Lung microvascular endothelial cell (primary cell): ENCODE data around the gene NR2C2AP. TPM values are rescaled to one million over a fixed set of nuclear protein-coding genes. Genes with fewer than 3 reads are reported as not detected.
"Not testable (repeated sequence)": the region's sequence is repeated elsewhere in the genome, so short reads cannot be mapped to it uniquely, and the experiment has no call there.

Source experiments
- DNase-seq, 2 donors: peaks; one replicate each; pipeline versions ENCODE4 v3.0.0 to v3.0.0-alpha.2; 2010; ENCODE audit warnings: low read depth in 2 of 2
- total RNA-seq: library from RNA; depleted of rRNA; stranded (reverse); fragments of >200 nt; gene quantifications from 2 replicates; pipeline ENCODE4 v1.2.1, GENCODE V29; 2014

NR2C2AP gene, protein sequence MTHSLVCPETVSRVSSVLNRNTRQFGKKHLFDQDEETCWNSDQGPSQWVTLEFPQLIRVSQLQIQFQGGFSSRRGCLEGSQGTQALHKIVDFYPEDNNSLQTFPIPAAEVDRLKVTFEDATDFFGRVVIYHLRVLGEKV
- 5.2 and 8.5 TPM in 2 replicates for total RNA-seq

GRCh38 chr19:19203012-19203856 is at the start of gene NR2C2AP:
NR2C2AP (minus strand) TSS chr19:19203414; CDS start chr19:19203060, 354 bp downstream.
- peak; percentile 90 to 93 for DNase-seq

DNA sequence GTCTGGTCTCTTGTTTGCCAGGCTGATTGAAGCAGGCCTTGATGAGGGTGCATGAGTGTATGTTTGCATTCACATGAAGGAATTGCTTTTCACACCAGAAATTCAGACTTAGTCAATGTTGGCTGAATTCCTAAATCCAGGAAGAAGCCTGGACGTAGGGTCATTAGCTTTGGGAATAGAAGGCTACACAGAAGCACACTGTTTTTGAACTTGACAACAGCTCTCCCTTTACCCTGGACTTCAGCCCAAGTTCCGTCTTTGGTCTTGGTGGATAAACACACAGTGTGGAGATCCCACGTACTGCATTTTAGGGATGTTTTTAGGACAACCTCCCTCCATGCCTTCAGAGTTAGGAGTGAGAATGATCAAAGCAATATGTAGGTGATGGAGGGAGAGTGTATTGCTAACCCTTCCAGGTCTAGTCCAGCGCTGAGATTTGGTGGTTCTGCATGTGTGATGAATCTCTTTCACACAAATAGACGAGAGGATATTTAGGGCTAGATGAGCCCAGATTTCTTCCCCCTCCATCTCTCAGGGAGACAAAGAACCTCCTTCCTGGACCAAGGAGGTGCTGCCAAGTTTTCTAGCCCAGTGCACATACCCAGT is 47.1 kb upstream of the NR2C2AP start:
- no peak for DNase-seq

- DNase-seq = no peak
Observed at GRCh38 chr19:19240476-19240875, 37.3 kb upstream of the NR2C2AP start.

DNA sequence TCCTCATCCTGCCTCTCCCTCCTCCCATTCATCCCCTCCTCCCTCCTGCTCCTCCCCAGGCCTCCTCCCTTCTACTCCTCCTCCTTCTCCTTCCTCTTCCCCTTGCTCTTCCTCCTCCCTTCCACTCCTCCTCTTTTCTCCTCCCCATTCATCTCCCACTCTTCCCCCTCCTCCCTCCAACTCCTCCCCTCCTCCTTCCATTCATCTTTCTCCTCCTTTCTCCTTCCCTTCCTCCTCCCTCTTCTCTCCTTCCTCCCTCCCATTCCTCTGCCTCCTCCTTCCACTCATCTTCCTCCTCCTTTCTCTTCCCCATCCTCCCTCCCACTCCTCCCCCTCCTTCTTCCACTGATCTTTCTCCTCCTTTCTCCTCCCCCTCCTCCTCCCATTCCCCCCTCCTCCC is 36.5 kb upstream of the NR2C2AP start:
- no peak for DNase-seq

DNA sequence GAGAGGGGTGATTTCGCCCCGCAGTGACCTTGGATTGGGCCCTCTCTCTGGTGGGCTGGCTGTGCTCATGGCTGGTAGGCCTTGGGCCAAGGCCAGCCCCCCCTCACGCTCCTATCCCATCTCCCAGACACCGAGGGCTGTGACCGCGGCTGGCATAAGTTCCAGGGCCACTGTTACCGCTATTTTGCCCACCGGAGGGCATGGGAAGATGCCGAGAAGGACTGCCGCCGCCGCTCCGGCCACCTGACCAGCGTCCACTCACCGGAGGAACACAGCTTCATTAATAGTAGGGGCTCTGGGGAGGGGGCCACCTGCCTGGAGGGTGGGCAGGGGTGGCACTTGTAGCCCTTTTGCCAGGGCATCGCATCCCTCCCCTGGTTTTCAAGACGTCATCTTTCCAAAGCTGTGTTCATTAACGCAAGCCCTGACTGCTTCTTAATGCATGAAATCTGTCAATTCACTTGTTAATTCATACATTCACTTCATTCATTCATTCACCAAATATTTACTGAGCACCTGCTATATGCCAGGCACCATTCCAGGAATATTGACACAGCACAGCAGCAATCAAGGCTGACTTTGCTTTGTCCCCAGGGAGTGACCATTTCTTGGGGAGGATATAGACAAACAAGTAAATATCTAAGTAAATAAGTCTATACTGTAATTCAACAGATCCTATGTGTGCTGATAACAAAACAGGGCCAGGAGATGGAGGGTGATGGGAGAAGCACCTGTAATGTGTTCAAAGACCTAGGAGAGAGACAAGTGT is 35.1 kb upstream of the NR2C2AP start:
- DNase-seq = no peak

DNA sequence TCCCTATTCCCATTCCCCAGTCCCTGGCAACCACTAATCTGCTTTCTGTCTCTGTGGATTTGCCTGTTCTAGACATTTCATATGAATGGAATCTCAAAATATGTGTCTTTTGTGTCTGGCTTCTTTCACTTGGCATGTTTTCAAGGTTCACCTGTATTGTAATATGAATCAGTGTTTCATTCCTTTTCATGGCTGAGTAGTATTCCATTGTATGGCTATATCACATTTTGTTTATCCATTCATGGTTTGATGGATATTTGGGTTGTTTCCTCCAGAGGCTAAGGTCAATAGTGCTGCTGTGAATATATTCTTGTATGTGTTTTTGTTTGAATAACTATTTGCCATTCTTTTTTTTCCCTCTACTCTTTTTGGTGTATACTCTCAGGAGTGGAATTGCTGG is 33.0 kb upstream of the NR2C2AP start:
- DNase-seq = no peak

GRCh38 chr19:19234220-19234816 is 31.1 kb upstream of the NR2C2AP start:
- DNase-seq = no peak

GRCh38 chr19:19232261-19232721 is 29.1 kb upstream of the NR2C2AP start:
- DNase-seq = no peak

DNA sequence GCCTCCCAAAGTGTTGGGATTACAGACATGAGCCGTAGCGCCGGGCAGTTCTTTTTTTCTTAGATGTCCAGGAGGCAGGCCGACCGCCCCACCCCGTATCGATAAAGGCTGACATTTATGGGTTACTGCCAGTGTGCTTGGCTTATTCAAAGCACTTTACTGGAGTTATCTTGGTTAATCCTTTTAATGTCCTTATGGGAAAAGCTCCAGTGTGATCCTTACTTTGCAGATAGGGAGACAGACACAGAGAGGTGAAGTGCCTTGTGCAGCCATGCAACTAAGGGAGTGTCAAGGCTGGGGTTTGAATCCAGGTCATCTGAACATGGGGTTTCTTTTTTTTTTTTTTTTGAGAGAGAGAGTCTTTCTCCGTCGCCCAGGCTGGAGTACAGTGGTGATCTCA is 27.8 kb upstream of the NR2C2AP start:
- DNase-seq = no peak

DNA sequence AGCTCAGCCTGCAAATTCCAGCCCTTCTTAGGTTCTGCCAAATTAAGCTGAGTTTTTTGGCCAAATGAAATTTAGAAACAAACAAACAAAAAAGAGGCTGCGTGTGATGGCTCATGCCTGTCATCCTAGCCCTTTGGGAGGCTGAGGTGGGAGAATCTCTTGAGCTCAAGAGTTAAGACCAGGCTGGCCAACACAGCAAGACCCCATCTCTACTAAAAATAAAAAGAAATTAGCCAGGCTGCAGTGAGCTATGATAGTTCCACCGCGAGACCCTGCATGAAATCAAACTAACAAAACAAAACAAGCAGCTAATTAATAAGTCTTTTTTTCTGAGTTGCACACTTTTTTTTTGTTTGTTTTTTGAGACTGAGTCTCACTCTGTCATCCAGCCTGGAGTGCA is 26.5 kb upstream of the NR2C2AP start:
- DNase-seq = no peak

DNA sequence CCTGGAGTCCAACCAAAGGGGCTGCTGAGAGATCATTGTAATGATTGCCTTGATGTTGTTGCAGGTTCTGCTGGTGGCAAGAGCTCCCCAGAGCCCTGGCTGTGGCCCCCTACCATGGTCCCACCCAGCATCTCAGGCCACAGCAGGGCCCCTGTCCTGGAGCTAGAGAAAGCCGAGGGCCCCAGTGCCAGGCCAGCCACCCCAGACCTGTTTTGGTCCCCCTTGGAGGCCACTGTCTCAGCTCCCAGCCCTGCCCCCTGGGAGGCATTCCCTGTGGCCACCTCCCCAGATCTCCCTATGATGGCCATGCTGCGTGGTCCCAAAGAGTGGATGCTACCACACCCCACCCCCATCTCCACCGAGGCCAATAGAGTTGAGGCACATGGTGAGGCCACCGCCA is 24.0 kb upstream of the NR2C2AP start:
- no peak for DNase-seq

GRCh38 chr19:19226663-19227062 is 23.4 kb upstream of the NR2C2AP start:
- no peak for DNase-seq

DNA sequence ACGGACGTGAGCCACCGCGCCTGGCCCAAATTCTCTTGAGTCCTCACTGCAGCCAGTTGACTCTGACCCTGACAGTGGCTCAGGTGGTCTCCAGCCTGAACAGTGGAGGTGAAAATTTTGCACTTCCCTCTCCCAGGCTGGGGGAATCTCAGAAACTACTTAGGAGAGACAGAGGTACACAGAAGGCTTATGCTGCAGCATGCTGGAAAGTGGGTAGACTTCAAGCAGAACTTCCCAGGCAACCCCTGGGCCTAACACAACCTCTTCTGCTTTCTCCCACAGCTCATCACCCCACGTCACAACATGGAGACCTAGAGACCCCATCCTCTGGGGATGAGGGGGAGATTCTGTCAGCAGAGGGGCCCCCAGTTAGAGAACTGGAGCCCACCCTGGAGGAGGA is 23.0 kb upstream of the NR2C2AP start:
- no peak for DNase-seq

DNA sequence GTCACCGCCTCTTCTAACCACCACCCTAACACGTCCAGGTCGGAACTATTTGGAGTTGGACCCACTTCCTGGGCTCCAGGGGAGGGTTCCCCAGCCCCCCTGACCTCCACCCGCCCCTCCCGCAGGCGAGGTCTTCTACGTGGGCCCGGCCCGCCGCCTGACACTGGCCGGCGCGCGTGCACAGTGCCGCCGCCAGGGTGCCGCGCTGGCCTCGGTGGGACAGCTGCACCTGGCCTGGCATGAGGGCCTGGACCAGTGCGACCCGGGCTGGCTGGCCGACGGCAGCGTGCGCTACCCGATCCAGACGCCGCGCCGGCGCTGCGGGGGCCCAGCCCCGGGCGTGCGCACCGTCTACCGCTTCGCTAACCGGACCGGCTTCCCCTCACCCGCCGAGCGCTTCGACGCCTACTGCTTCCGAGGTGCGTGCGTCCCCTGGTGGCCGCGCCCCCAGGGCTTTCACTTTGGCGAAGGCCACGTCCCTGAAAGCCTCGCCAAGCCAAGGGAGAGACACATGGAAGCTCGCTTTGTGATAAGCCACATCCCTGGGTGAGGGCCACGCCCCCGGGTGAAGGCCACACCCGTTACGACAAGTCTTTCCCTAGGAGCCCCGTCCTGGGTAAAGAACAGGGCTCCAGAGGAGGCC is 21.8 kb upstream of the NR2C2AP start:
- peak; percentile 51 to 54 for DNase-seq

DNA sequence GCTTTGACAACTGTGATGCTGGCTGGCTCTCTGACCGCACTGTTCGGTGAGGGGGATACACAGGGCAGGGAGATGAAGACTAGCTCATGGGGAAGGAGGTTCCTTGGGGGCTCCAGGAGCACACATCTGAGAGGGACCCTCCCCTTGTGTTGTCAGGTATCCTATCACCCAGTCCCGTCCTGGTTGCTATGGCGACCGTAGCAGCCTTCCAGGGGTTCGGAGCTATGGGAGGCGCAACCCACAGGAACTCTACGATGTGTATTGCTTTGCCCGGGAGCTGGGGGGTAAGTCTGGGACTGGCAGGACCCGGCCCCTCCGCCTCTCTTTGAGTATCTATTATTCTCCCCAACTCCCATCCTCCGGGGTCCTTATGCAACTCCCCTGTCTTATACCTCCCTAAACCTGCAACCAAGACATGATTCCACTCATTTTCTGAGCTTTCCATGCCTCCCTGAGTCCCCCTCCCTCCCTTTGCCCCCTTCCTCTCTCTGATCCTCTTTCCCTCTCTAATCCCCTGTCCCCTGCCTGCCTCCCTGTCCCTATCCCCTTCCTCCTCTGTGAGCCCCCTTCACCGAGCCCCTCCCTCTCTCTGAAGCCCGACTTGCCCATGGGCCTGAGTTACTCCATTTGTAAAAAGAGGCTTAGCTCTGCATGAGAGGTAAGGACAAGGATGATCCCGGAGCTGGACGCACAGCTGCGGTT is 21.1 kb upstream of the NR2C2AP start:
- DNase-seq = no peak

- DNase-seq = no peak
Observed at GRCh38 chr19:19223636-19224035, 20.4 kb upstream of the NR2C2AP start.

- no peak for DNase-seq
Observed at GRCh38 chr19:19223060-19223459, 19.8 kb upstream of the NR2C2AP start.

GRCh38 chr19:19221000-19221399 is 17.8 kb upstream of the NR2C2AP start:
- not testable (repeated sequence) for DNase-seq

GRCh38 chr19:19218911-19219310 is 15.7 kb upstream of the NR2C2AP start:
- no peak for DNase-seq

- peak; percentile 21 to 35 for DNase-seq
Observed at GRCh38 chr19:19217099-19217498, 13.9 kb upstream of the NR2C2AP start.
